Karpas-422 (cell line): ENCODE data around the gene YIPF1. TPM values are rescaled to one million over a fixed set of nuclear protein-coding genes. Genes with fewer than 3 reads are reported as not detected.

Source experiments
- DNase-seq: peaks from one replicate; pipeline ENCODE4 v3.0.0-alpha.2; 2015
- H2AFZ ChIP-seq: fragments of 200-600 bp; sonication (generic); 2 replicates; pipeline ENCODE4 v1.6.1; 2014; ENCODE audit warnings: antibody characterized with exemption, low read length, mixed read lengths
- H3K27ac ChIP-seq: fragments of 200-600 bp; sonication (generic); 2 replicates; pipeline ENCODE4 v1.5.1; 2014; ENCODE audit warnings: mild to moderate bottlenecking, low read length, moderate library complexity
- H3K27me3 ChIP-seq: fragments of 200-600 bp; sonication (generic); 2 replicates; pipeline ENCODE4 v1.6.1; 2014; ENCODE audit warnings: low read length, mixed read lengths
- H3K36me3 ChIP-seq: fragments of 200-600 bp; sonication (generic); 2 replicates; pipeline ENCODE4 v1.6.1; 2014; ENCODE audit warnings: low read length, mixed read lengths; ENCODE audit not compliant: insufficient read depth
- H3K4me1 ChIP-seq: fragments of 200-600 bp; sonication (generic); 2 replicates; pipeline ENCODE4 v1.6.1; 2014; ENCODE audit warnings: mild to moderate bottlenecking, low read length, mixed read lengths
- H3K4me2 ChIP-seq: fragments of 200-600 bp; sonication (generic); 2 replicates; pipeline ENCODE4 v1.6.1; 2014; ENCODE audit warnings: low read length, low read depth, mild to moderate bottlenecking; ENCODE audit not compliant: poor library complexity, severe bottlenecking
- H3K4me3 ChIP-seq: fragments of 200-600 bp; sonication (generic); 2 replicates; pipeline ENCODE4 v1.5.1; 2014; ENCODE audit warnings: mild to moderate bottlenecking, antibody characterized with exemption, low read length, mixed read lengths
- H3K79me2 ChIP-seq: fragments of 200-600 bp; sonication (generic); 2 replicates; pipeline ENCODE4 v1.6.1; 2014; ENCODE audit warnings: mild to moderate bottlenecking, low read length, mixed read lengths
- H3K9ac ChIP-seq: fragments of 200-600 bp; sonication (generic); 2 replicates; pipeline ENCODE4 v1.6.0; 2014; ENCODE audit warnings: low read length
- H3K9me2 ChIP-seq: fragments of 200-600 bp; sonication (generic), shearing (Covaris generic); replicated peaks from 2 replicates; pipeline ENCODE4 v1.6.0; 2014; ENCODE audit warnings: mild to moderate bottlenecking, low read length, moderate library complexity; ENCODE audit not compliant: insufficient read depth
- H3K9me3 ChIP-seq: fragments of 300-700, 200-600 bp; sonication (generic); 2 replicates; pipeline ENCODE4 v1.6.1; 2014; ENCODE audit warnings: low read length, mixed read lengths
- H4K20me1 ChIP-seq: fragments of 200-600 bp; sonication (generic); 2 replicates; pipeline ENCODE4 v1.6.1; 2014; ENCODE audit warnings: mild to moderate bottlenecking, antibody characterized with exemption, low read length, low read depth; ENCODE audit not compliant: insufficient read depth
- small RNA-seq: library from RNA; depleted of rRNA; stranded (forward); fragments of <200 nt; gene quantifications from one replicate; pipeline ENCODE3, GENCODE V24; 2014
- total RNA-seq: library from RNA; depleted of rRNA; stranded (reverse); fragments of >200 nt; shearing (Covaris generic); gene quantifications from 2 replicates; pipeline ENCODE4 v1.2.3, GENCODE V29; 2014; ENCODE audit warnings: low replicate concordance; rRNA removed

The YIPF1 gene
- total RNA-seq, 1 experiment from 2014 or later, result 87.4 TPM

- Histone ChIP-seq H3K9me2 (no peaks in the 10 kb centered on the region), H3K4me1 (no peaks in the 10 kb centered on the region), H3K27me3 (no peaks in the 10 kb centered on the region), H3K4me3 (no peak overlapping the region), H3K4me2 (no peak overlapping the region), H3K27ac (no peak overlapping the region), H3K36me3 (peaks cover 67% of the 10 kb centered on the region; the same call in 1 of the 2 replicates), H2AFZ (no peak overlapping the region), H3K9me3 (no peaks in the 10 kb centered on the region), H3K79me2 (peaks cover 81% of the 10 kb centered on the region), H4K20me1 (no peaks in the 10 kb centered on the region), H3K9ac (no peak overlapping the region)
- DNase-seq, result no peak
These were observed 79.1 kb downstream of the YIPF1 start for GRCh38 chr1:53810497-53810896.

DNA sequence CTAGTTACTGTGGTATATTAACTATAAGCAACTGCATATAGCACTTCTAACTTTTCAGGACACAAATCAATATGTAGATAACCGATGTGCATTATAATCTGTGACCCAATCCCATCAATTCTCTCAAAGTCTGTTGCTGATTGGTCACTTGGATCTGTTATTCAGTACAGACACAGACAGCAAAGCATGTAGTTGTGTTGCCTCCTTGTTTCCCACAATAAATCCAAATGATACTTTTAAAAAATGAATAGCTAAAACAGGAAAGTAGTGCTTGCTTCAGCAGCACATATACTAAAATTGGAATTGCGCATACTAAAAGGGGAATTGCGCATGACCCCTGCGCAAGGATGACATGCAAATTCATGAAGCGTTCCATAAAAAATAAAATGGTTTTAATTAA, 79.6 kb downstream of the YIPF1 start:
- Histone ChIP-seq H3K79me2 (peaks cover 76% of the 10 kb centered on the region), H4K20me1 (no peaks in the 10 kb centered on the region), H3K4me3 (no peak overlapping the region), H3K9me3 (no peaks in the 10 kb centered on the region), H3K9me2 (no peaks in the 10 kb centered on the region), H3K27me3 (no peaks in the 10 kb centered on the region), H3K9ac (no peak overlapping the region), H3K4me2 (no peak overlapping the region), H3K36me3 (peaks cover 66% of the 10 kb centered on the region; the same call in 1 of the 2 replicates), H2AFZ (no peak overlapping the region), H3K4me1 (no peaks in the 10 kb centered on the region), H3K27ac (no peak overlapping the region)
- DNase-seq, result no peak

DNA sequence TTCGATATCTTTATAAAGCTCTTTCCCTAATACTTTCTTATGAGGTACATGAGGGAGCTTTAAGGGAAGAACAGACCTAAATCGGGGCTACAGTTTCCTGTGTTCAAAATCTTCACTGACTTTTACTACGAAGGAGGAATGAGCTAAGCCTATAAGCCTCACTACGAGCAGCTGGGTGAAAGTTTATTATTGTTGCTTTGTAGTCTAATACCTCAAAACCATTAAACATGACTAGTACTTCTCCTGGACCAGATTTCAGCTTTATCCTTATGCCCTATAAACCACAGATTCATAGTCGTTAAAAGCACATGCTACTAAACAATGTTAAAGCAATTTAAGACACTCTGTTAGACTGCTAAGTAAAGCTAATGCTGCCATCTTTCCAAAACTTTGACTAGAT, 81.7 kb downstream of the YIPF1 start:
- no peak overlapping the region for H3K9ac ChIP-seq
- H3K9me2 ChIP-seq, result no peaks in the 10 kb centered on the region
- H3K27ac ChIP-seq, result no peak overlapping the region
- H3K36me3 ChIP-seq, result peaks cover 71% of the 10 kb centered on the region; the same call in 1 of the 2 replicates
- H3K4me1 ChIP-seq, result no peaks in the 10 kb centered on the region
- H3K4me2 ChIP-seq, result no peak overlapping the region
- H3K27me3 ChIP-seq, result no peaks in the 10 kb centered on the region
- no peaks in the 10 kb centered on the region for H3K9me3 ChIP-seq
- no peak overlapping the region for H2AFZ ChIP-seq
- no peak overlapping the region for H3K4me3 ChIP-seq
- no peaks in the 10 kb centered on the region for H4K20me1 ChIP-seq
- H3K79me2 ChIP-seq, result peaks cover 61% of the 10 kb centered on the region
- DNase-seq, result no peak

DNA sequence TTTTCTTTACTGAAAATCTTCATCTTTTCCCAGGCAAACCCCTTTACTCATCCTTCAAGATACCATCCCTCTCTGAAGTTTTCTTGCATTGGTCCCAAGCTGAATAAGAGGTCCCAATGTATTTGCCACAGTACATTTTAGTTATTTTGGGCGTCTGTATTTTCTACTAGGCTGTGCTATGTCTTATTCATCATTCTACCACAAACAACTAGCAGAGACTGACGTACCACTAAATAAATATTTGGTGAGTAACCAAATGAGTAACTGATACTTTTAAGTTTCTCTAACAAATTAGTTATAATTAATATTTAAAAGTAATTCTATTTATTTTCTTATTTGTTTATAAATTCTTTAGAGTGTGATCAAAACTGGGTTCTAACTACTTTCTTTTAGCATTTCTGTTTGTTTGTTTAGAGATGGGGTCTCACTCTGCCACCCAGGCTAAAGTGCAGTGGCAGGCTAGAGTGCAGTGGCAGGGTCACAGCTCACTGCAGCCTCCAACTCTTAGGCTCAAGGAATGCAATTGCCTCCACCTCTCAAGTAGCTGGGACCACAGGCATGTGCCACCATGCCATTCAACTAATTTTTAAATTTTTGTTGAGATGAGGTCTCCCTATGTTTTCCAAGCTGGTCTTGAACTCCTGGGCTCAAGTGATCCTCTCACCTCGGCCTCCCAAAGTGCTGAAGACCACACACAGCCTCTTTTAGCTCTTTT, 84.6 kb downstream of the YIPF1 start:
- no peaks in the 10 kb centered on the region for H4K20me1 ChIP-seq
- no peak overlapping the region for H3K4me2 ChIP-seq
- H3K36me3 ChIP-seq, result peaks cover 74% of the 10 kb centered on the region
- no peak overlapping the region for H3K4me3 ChIP-seq
- no peak for DNase-seq
- H3K9ac ChIP-seq, result no peak overlapping the region
- no peaks in the 10 kb centered on the region for H3K27me3 ChIP-seq
- no peaks in the 10 kb centered on the region for H3K9me3 ChIP-seq
- peaks cover 45% of the 10 kb centered on the region for H3K79me2 ChIP-seq
- H3K27ac ChIP-seq, result no peak overlapping the region
- no peaks in the 10 kb centered on the region for H3K9me2 ChIP-seq
- no peak overlapping the region for H2AFZ ChIP-seq
- H3K4me1 ChIP-seq, result peaks cover under 1% of the 10 kb centered on the region

DNA sequence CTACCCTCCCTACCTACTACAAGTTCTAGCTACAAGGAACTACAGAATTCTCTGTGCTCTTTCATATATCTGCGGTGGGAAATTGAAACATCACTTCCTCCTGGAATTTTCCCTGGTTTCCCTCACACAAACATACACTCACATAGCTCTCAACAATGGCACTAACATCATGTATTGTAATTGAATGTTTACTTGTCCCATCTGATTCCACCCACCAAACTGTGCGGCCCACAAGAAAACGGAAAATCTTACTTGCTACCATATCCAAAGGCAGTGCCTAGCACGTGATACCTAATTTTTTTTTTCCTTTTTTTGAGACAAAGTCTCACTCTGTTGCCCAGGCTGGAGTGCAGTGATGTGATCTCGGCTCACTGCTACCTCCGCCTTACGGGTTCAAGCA, 85.4 kb downstream of the YIPF1 start:
- H3K36me3 ChIP-seq, result peaks cover 76% of the 10 kb centered on the region
- no peaks in the 10 kb centered on the region for H3K9me3 ChIP-seq
- H3K4me2 ChIP-seq, result no peak overlapping the region
- DNase-seq, result no peak
- no peaks in the 10 kb centered on the region for H3K9me2 ChIP-seq
- H3K27ac ChIP-seq, result no peak overlapping the region
- H3K4me1 ChIP-seq, result peaks cover 6% of the 10 kb centered on the region
- H3K4me3 ChIP-seq, result no peak overlapping the region
- H3K9ac ChIP-seq, result no peak overlapping the region
- H3K27me3 ChIP-seq, result no peaks in the 10 kb centered on the region
- no peak overlapping the region for H2AFZ ChIP-seq
- no peaks in the 10 kb centered on the region for H4K20me1 ChIP-seq
- H3K79me2 ChIP-seq, result peaks cover 46% of the 10 kb centered on the region

Small RNA genes lying within 50 kb of the gene (small RNA-seq; reads per million reads assigned to genes)
- not detected for gene AL049745.1

Other genes with a start within 250 kb of the YIPF1 start
- not detected in 2 replicates for gene GLIS1, start 150.6 kb downstream of the YIPF1 start, total RNA-seq
- 36.7 and 130 TPM in 2 replicates for gene NDC1, start 51.5 kb downstream of the YIPF1 start, total RNA-seq
- gene DIO1, start 4.4 kb upstream of the YIPF1 start, total RNA-seq, result not detected in 2 replicates
- gene IFT25, start 55.9 kb upstream of the YIPF1 start, total RNA-seq, result 79.3 and 102 TPM in 2 replicates
- gene LRRC42, start 56.6 kb upstream of the YIPF1 start, total RNA-seq, result 37.7 and 50.1 TPM in 2 replicates
- not detected in 2 replicates for gene LDLRAD1, start 128.4 kb upstream of the YIPF1 start, total RNA-seq
- gene TMEM59, start 163.4 kb upstream of the YIPF1 start, total RNA-seq, result 168 and 261 TPM in 2 replicates
- gene TCEANC2, start 163.8 kb upstream of the YIPF1 start, total RNA-seq, result 5.3 and 10.6 TPM in 2 replicates